PC-3 (cell line): ENCODE data around the gene ORC4.

Source experiments
- CTCF ChIP-seq: fragments of 300-600 bp; sonication (generic); conservative IDR thresholded peaks from 2 replicates; pipeline ENCODE4 v1.5.1; 2017; ENCODE audit warnings: antibody characterized with exemption, low read depth, mild to moderate bottlenecking, low read length
- EZH2 ChIP-seq: fragments of 300-600 bp; sonication (generic); IDR thresholded peaks from one replicate; pipeline ENCODE4 v1.6.1; 2017; ENCODE audit warnings: antibody characterized with exemption, mild to moderate bottlenecking, low read length; ENCODE audit not compliant: unreplicated experiment
- EZH2phosphoT487 ChIP-seq: fragments of 300-600 bp; sonication (generic); IDR thresholded peaks from 2 replicates; pipeline ENCODE4 v1.6.1; 2018; ENCODE audit warnings: mild to moderate bottlenecking, antibody characterized with exemption, low read length, borderline replicate concordance

DNA sequence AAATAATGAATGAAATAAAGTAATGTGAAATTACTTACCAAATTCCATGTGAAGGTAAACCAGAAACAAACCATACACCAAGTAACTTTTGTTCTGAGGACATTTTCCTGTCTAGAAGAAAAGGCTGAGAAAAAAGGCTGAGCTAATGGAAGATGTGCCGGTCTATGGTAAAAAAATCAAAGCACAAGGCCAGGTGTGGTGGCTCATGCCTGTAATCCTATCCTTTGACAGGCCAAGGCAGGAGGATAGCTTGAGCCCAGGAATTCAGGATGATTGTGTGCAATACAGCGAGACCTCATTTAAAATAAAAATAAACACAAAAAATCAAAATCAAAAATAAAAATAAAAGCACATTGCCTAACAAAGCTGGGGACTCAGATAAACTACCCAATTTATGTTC lies 6.7 kb downstream of the ORC4 start:
- TF ChIP-seq CTCF: no peak
- no peak for TF ChIP-seq EZH2
- no peak for TF ChIP-seq EZH2phosphoT487
